Measurements from ENCODE around the gene CRIM1.

DNA sequence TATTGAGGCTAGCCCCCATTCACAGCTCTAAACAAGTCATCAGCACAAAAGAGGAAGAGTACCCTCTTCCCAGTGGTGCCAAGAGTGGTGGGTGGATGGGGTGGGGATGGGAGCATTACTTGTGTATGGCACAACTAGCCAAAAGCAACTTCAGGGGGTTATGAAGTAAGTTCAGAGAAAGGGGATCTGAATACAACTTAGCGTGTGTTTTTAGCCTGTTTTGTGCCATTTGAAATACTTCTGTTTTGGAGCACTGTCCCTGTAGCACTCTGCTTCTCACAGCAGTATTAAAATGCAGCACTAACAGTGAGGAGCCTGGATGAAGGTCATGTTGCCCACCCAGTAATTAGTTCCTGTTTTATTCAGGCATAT is 113.5 kb downstream of the CRIM1 start:
- TF ChIP-seq POLR2A (IDR thresholded peaks at IDR 0.05), result no peak
- TF ChIP-seq, protein P1, sequence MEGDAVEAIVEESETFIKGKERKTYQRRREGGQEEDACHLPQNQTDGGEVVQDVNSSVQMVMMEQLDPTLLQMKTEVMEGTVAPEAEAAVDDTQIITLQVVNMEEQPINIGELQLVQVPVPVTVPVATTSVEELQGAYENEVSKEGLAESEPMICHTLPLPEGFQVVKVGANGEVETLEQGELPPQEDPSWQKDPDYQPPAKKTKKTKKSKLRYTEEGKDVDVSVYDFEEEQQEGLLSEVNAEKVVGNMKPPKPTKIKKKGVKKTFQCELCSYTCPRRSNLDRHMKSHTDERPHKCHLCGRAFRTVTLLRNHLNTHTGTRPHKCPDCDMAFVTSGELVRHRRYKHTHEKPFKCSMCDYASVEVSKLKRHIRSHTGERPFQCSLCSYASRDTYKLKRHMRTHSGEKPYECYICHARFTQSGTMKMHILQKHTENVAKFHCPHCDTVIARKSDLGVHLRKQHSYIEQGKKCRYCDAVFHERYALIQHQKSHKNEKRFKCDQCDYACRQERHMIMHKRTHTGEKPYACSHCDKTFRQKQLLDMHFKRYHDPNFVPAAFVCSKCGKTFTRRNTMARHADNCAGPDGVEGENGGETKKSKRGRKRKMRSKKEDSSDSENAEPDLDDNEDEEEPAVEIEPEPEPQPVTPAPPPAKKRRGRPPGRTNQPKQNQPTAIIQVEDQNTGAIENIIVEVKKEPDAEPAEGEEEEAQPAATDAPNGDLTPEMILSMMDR (IDR thresholded peaks at IDR 0.05), result no peak
- no peak for TF ChIP-seq EP300 (IDR thresholded peaks at IDR 0.05)

Data from tibial nerve (tissue), 4 donors.